HG03520 (cell line): ENCODE results near the gene TRNT1.

Source experiments
- ATAC-seq: cut with Tn5 transposase; IDR thresholded peaks from one replicate; pipeline ENCODE4 v1.9.1; 2021; ENCODE audit warnings: mild to moderate bottlenecking, moderate library complexity; ENCODE audit not compliant: unreplicated experiment

TRNT1 gene

GRCh38 chr3:3126477-3127431 is at the start of gene TRNT1:
TRNT1 (plus strand) TSS chr3:3126940; CDS start chr3:3129041, 2,101 bp downstream.
- ATAC-seq: peak; percentile 86

- ATAC-seq: no peak
Observed at GRCh38 chr3:3080309-3080708, 46.4 kb upstream of the TRNT1 start.

- ATAC-seq: peak; percentile 32
Observed at GRCh38 chr3:3081381-3082233, 45.1 kb upstream of the TRNT1 start.

GRCh38 chr3:3082234-3082924 is 44.4 kb upstream of the TRNT1 start:
- ATAC-seq: peak; percentile 63

GRCh38 chr3:3084890-3085289 is 41.9 kb upstream of the TRNT1 start:
- ATAC-seq: no peak

- peak; percentile 27 for ATAC-seq
Observed at GRCh38 chr3:3085782-3086181, 41.0 kb upstream of the TRNT1 start.

- no peak for ATAC-seq
Observed at GRCh38 chr3:3086239-3086638, 40.5 kb upstream of the TRNT1 start.

GRCh38 chr3:3087279-3087678 is 39.5 kb upstream of the TRNT1 start:
- no peak for ATAC-seq

- no peak for ATAC-seq
Observed at GRCh38 chr3:3087716-3088465, 38.8 kb upstream of the TRNT1 start.

GRCh38 chr3:3089017-3089416 is 37.7 kb upstream of the TRNT1 start:
- ATAC-seq: peak; percentile 96

- no peak for ATAC-seq
Observed at GRCh38 chr3:3097958-3098357, 28.8 kb upstream of the TRNT1 start.

GRCh38 chr3:3101660-3102458 is 24.9 kb upstream of the TRNT1 start:
- ATAC-seq: peak; percentile 39

- ATAC-seq: no peak
Observed at GRCh38 chr3:3102751-3103150, 24.0 kb upstream of the TRNT1 start.

- no peak for ATAC-seq
Observed at GRCh38 chr3:3105246-3105645, 21.5 kb upstream of the TRNT1 start.

GRCh38 chr3:3105815-3106214 is 20.9 kb upstream of the TRNT1 start:
- no peak for ATAC-seq

- no peak for ATAC-seq
Observed at GRCh38 chr3:3107181-3107580, 19.6 kb upstream of the TRNT1 start.

- no peak for ATAC-seq
Observed at GRCh38 chr3:3107858-3108257, 18.9 kb upstream of the TRNT1 start.

GRCh38 chr3:3109407-3110298 is 17.1 kb upstream of the TRNT1 start:
- peak; percentile 72 for ATAC-seq

- ATAC-seq: peak; percentile 65
Observed at GRCh38 chr3:3110299-3110630, 16.5 kb upstream of the TRNT1 start, which contains the start of gene IL5RA. IL5RA (minus strand) TSS chr3:3110374; CDS start chr3:3104984, 5,390 bp downstream.
